Mucosa of stomach (tissue), 1 donor: ENCODE data around the gene TREH.
A peak's percentile ranks its signal among the peaks of the same experiment; 100 is the strongest.

Source experiments
- H3K27me3 ChIP-seq: one replicate; pipeline ENCODE4 v1.7.0; 2013; ENCODE audit warnings: mild to moderate bottlenecking, low read length; ENCODE audit not compliant: control insufficient read depth, insufficient read depth
- H3K36me3 ChIP-seq: one replicate; pipeline ENCODE4 v1.7.0; 2013; ENCODE audit warnings: low read length; ENCODE audit not compliant: control insufficient read depth, insufficient read depth
- H3K4me1 ChIP-seq: one replicate; pipeline ENCODE4 v1.7.0; 2013; ENCODE audit warnings: mild to moderate bottlenecking, low read length; ENCODE audit not compliant: control insufficient read depth, insufficient read depth
- H3K4me3 ChIP-seq: one replicate; pipeline ENCODE4 v1.7.0; 2013; ENCODE audit warnings: low read length
- H3K9ac ChIP-seq: one replicate; pipeline ENCODE4 v1.7.0; 2013; ENCODE audit warnings: mild to moderate bottlenecking, low read length, moderate library complexity
- H3K9me3 ChIP-seq: one replicate; pipeline ENCODE4 v1.7.0; 2013; ENCODE audit warnings: mild to moderate bottlenecking, low read length, moderate library complexity; ENCODE audit not compliant: control insufficient read depth
- donor health status: Pancreatic carcinoma.

TREH gene

GRCh38 chr11:118639899-118640298 is 39.6 kb downstream of the TREH start:
- H3K4me3 ChIP-seq, result no peak overlapping the region
- H3K9ac ChIP-seq, result no peak overlapping the region
- no peaks in the 10 kb centered on the region for H3K9me3 ChIP-seq
- no peaks in the 10 kb centered on the region for H3K27me3 ChIP-seq
- H3K4me1 ChIP-seq, result peaks cover 27% of the 10 kb centered on the region
- H3K36me3 ChIP-seq, result peaks cover 7% of the 10 kb centered on the region

- Histone ChIP-seq H3K36me3 (peaks cover 7% of the 10 kb centered on the region), H3K4me3 (no peak overlapping the region), H3K4me1 (peaks cover 38% of the 10 kb centered on the region)
These were observed 40.7 kb downstream of the TREH start for GRCh38 chr11:118638726-118639125.

GRCh38 chr11:118636569-118637290 is 42.7 kb downstream of the TREH start:
- Histone ChIP-seq H3K9me3 (no peaks in the 10 kb centered on the region), H3K4me3 (no peak overlapping the region), H3K36me3 (peaks cover 9% of the 10 kb centered on the region), H3K9ac (no peak overlapping the region), H3K4me1 (peaks cover 41% of the 10 kb centered on the region), H3K27me3 (no peaks in the 10 kb centered on the region)

More at GRCh38 chr11:118638726-118639125, 40.7 kb downstream of the TREH start:
- Histone ChIP-seq H3K9me3 (no peaks in the 10 kb centered on the region), H3K27me3 (no peaks in the 10 kb centered on the region), H3K9ac (no peak overlapping the region)

GRCh38 chr11:118635642-118636041 is 43.8 kb downstream of the TREH start:
- peaks cover 41% of the 10 kb centered on the region for H3K4me1 ChIP-seq
- H3K9ac ChIP-seq, result no peak overlapping the region
- peaks cover 11% of the 10 kb centered on the region for H3K36me3 ChIP-seq
- no peaks in the 10 kb centered on the region for H3K27me3 ChIP-seq
- H3K9me3 ChIP-seq, result no peaks in the 10 kb centered on the region
- H3K4me3 ChIP-seq, result no peak overlapping the region

GRCh38 chr11:118635237-118635591 is 44.2 kb downstream of the TREH start:
- H3K4me1 ChIP-seq, result peaks cover 44% of the 10 kb centered on the region
- peaks cover 11% of the 10 kb centered on the region for H3K36me3 ChIP-seq
- no peaks in the 10 kb centered on the region for H3K27me3 ChIP-seq
- no peaks in the 10 kb centered on the region for H3K9me3 ChIP-seq
- no peak overlapping the region for H3K9ac ChIP-seq
- no peak overlapping the region for H3K4me3 ChIP-seq

- Histone ChIP-seq H3K9ac (peak overlapping the region; percentile 5), H3K9me3 (no peaks in the 10 kb centered on the region), H3K4me1 (peaks cover 45% of the 10 kb centered on the region), H3K27me3 (no peaks in the 10 kb centered on the region), H3K36me3 (peaks cover 11% of the 10 kb centered on the region), H3K4me3 (no peak overlapping the region)
These were observed 44.8 kb downstream of the TREH start for GRCh38 chr11:118634431-118635236.

- Histone ChIP-seq H3K27me3 (no peaks in the 10 kb centered on the region), H3K4me3 (no peak overlapping the region), H3K4me1 (peaks cover 51% of the 10 kb centered on the region), H3K36me3 (peaks cover 11% of the 10 kb centered on the region), H3K9me3 (no peaks in the 10 kb centered on the region), H3K9ac (peak overlapping the region; percentile 5)
These were observed 45.5 kb downstream of the TREH start for GRCh38 chr11:118633979-118634378.

GRCh38 chr11:118633319-118633690 is 46.1 kb downstream of the TREH start:
- no peak overlapping the region for H3K9ac ChIP-seq
- H3K4me1 ChIP-seq, result peaks cover 54% of the 10 kb centered on the region
- H3K9me3 ChIP-seq, result no peaks in the 10 kb centered on the region
- H3K27me3 ChIP-seq, result no peaks in the 10 kb centered on the region
- H3K36me3 ChIP-seq, result peaks cover 11% of the 10 kb centered on the region
- H3K4me3 ChIP-seq, result no peak overlapping the region

GRCh38 chr11:118632577-118633318 is 46.7 kb downstream of the TREH start:
- Histone ChIP-seq H3K27me3 (no peaks in the 10 kb centered on the region), H3K4me1 (peaks cover 54% of the 10 kb centered on the region), H3K9ac (no peak overlapping the region), H3K36me3 (peaks cover 11% of the 10 kb centered on the region), H3K4me3 (no peak overlapping the region), H3K9me3 (no peaks in the 10 kb centered on the region)

GRCh38 chr11:118631142-118631909 is 48.1 kb downstream of the TREH start:
- Histone ChIP-seq H3K27me3 (no peaks in the 10 kb centered on the region), H3K9me3 (no peaks in the 10 kb centered on the region), H3K4me1 (peaks cover 54% of the 10 kb centered on the region), H3K9ac (no peak overlapping the region), H3K36me3 (peaks cover 11% of the 10 kb centered on the region), H3K4me3 (no peak overlapping the region)

GRCh38 chr11:118629761-118630661 is 49.4 kb downstream of the TREH start:
- Histone ChIP-seq H3K27me3 (no peaks in the 10 kb centered on the region), H3K36me3 (peaks cover 11% of the 10 kb centered on the region), H3K4me1 (peaks cover 54% of the 10 kb centered on the region), H3K4me3 (peak overlapping the region; percentile 23), H3K9me3 (no peaks in the 10 kb centered on the region), H3K9ac (peak overlapping the region; percentile 59)
